HG03103 (cell line): ENCODE results near the gene NOP58.
"Not testable (repeated sequence)": the region's sequence is repeated elsewhere in the genome, so short reads cannot be mapped to it uniquely, and the experiment has no call there.

Source experiments
- ATAC-seq: cut with Tn5 transposase; IDR thresholded peaks from one replicate; pipeline ENCODE4 v1.9.1; 2021; ENCODE audit warnings: low read depth; ENCODE audit not compliant: unreplicated experiment

Gene NOP58, protein sequence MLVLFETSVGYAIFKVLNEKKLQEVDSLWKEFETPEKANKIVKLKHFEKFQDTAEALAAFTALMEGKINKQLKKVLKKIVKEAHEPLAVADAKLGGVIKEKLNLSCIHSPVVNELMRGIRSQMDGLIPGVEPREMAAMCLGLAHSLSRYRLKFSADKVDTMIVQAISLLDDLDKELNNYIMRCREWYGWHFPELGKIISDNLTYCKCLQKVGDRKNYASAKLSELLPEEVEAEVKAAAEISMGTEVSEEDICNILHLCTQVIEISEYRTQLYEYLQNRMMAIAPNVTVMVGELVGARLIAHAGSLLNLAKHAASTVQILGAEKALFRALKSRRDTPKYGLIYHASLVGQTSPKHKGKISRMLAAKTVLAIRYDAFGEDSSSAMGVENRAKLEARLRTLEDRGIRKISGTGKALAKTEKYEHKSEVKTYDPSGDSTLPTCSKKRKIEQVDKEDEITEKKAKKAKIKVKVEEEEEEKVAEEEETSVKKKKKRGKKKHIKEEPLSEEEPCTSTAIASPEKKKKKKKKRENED

GRCh38 chr2:202265467-202266277 lies at the start of gene NOP58:
NOP58 (plus strand) TSS chr2:202265763; CDS start chr2:202265942, 179 bp downstream.
- peak; percentile 80 for ATAC-seq

GRCh38 chr2:202221873-202222272 lies 43.7 kb upstream of the NOP58 start:
- ATAC-seq = no peak

DNA sequence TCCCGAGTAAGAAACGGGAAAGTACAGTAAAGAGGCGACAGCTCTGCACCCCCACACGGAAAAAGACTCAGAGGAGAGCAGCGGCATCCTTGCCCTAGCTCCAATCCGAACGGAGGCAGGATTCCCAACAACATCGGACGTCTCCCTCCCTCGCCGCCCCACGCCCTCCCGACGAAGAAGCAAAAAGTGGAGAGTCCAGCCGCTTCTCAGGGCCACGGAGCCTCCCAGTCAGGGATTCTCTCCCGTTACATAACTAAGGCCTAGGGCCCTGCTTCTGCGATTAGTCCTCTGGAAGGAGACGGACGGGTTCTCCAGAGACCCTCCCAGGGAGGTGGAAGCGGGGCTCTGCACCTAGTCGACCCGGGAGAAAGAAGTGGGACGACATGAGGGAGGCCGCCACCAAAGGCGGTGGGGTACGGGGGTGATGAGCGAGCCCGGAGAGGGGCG lies 27.8 kb upstream of the NOP58 start:
- peak; percentile 27 for ATAC-seq

- ATAC-seq = peak; percentile 93
These were observed 27.0 kb upstream of the NOP58 start, which contains the start of gene SUMO1 for GRCh38 chr2:202238234-202239197. SUMO1 (minus strand) TSS chr2:202238597; CDS start chr2:202238451, 146 bp downstream.

- ATAC-seq = not testable (repeated sequence)
These were observed 17.9 kb upstream of the NOP58 start for GRCh38 chr2:202247710-202248109.

DNA sequence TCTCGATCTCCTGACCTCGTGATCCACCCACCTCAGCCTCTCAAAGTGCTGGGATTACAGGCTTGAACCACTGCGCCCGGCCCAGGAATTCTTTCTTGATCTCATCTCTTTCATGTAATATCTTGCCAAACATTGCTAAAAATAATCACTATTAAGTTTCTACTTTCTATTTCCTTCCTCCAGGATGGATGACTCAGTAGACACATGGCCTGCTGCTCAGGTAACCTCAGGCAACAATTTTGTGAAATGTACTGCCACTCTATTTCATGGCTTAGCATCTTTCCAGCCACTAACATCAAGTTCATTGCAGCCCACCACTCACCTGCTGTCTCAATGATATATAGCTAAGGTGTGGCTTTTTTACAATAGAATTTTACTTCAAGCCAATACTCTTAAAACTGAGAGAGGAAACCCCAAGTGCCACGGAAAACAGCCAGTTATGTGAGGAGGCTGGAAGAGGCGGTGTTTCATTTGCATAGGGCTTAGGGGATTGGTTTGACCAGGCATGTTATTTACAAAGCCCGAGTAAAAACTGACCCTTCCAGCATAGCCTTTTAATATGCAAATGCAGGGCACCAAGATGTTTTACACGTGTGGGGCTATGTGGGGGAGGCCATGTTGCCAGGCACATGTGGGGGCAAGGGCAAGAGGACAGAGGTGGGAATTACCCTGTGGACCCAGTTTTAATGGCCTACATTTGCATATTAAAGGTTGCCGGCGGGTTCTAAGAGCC lies 15.9 kb upstream of the NOP58 start:
- ATAC-seq = no peak

- ATAC-seq = no peak
These were observed 14.1 kb upstream of the NOP58 start for GRCh38 chr2:202251494-202251893.

GRCh38 chr2:202261531-202261930 lies 4.0 kb upstream of the NOP58 start:
- no peak for ATAC-seq

GRCh38 chr2:202267495-202267894 lies 1.9 kb downstream of the NOP58 start:
- ATAC-seq = no peak

DNA sequence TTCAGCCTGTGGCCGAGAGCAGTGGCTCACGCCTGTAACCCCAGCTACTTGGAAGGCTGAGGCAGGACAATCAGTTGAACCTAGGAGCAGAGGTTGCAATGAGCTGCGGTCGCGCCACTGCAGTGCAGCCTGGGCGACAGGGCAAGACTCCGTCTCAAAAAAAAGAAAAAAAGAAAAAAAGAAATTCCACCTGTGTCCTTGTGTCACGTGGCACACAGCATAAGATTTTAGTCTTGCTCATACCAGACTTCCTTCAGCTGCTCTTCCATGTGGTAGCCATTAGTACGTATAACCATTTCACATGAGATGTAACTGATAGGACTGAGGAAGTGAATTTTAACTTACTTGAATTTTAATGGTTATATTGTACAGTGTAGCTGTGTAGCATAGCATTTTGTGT lies 4.0 kb downstream of the NOP58 start:
- no peak for ATAC-seq

- ATAC-seq = no peak
These were observed 4.9 kb downstream of the NOP58 start for GRCh38 chr2:202270487-202270886.

DNA sequence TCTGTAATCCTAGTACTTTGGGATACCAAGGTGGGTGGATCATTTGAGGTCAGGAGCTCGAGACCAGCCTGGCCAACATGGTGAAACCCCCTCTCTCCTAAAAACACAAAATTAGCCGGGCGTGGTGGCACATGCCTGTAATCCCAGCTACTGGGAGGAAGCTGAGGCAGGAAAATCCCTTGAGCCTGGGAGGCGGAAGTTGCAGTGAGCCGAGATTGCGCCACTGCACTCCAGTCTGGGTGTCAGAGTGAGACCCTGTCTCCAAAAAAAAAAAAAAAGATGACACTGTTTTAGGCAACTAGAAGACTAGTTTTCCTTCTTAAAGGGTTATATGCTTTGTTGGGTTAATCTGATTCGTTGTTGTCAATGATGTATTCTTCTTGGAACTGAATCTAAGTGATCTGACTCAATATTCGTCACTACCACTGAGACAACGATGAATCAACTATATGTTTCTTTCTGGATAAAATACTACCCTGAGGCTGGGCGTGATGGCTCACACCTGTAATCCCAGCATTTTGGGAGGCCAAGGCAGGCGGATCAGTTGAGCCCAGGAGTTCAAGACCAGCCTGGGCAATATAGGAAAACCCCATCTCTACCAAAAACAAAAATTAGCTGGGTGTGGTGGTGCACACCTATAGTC lies 10.6 kb downstream of the NOP58 start:
- ATAC-seq = not testable (repeated sequence)

- ATAC-seq = no peak
These were observed 12.6 kb downstream of the NOP58 start for GRCh38 chr2:202278036-202278760.

DNA sequence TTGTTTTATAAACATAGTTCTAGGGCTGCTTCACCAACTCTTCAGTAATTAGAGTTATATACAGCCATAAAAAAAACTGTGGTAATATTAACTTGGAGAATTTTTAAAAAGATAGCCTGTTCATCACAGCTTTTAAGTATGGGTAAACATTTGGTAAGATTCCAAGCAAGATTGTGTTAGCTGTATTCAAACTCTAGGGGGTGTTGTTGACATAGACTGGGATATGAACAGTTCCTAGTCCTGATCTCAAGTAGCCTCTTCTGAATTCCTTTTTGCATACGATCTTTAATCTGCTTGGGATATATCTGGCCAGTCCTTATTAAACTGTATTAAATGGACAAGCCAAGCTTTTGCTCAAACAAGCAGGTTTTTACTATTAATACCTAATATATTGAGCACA lies 13.4 kb downstream of the NOP58 start:
- ATAC-seq = no peak

DNA sequence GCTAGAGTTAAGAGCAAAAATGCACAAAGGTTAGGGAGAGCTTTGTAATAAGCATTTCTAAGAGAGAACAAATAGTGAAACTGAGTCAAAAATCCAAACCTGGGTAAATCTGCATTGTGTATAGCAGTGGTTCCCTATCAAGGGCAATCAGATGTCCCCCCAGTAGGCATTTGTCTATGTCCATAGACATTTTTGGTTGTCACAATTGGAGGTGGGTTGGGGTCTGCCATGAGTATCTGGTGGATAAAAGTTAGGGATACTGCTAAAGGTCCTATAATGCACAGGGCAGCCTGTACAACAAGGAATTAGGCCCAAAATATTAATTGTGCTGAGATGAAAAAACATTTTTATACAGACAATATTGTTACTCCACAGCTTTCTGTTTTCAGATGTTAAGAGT lies 21.0 kb downstream of the NOP58 start:
- no peak for ATAC-seq

GRCh38 chr2:202289394-202290204 lies 24.0 kb downstream of the NOP58 start:
- no peak for ATAC-seq

DNA sequence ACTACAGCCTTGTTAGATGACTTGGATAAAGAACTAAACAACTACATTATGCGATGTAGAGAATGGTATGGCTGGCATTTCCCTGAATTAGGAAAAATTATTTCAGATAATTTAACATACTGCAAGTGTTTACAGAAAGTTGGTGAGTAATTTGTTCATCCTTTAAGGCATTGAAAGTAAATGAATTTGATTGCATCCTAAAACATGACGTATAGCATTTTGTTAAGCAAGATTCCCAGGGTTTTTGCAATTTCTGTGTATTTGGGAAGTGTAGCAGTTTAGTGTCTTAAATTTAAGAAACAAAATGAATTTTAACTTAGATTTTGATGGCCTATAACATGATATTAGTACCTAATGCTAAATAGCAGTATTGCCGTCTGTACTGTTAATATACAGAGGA lies 24.8 kb downstream of the NOP58 start:
- no peak for ATAC-seq
